Testis (tissue), 3 donors: ENCODE data around the gene TBC1D7. TPM values are rescaled to one million over a fixed set of nuclear protein-coding genes. Genes with fewer than 3 reads are reported as not detected.

Source experiments
- DNase-seq: peaks from one replicate; pipeline ENCODE4 v3.0.0-alpha.2; 2019
- H3K27ac ChIP-seq, 2 donors: fragments of 200-600 bp; sonication (generic); one replicate each; pipeline ENCODE4 v1.5.1; 2019
- H3K27me3 ChIP-seq: fragments of 200-600 bp; sonication (generic); one replicate; pipeline ENCODE4 v1.5.1; 2019
- H3K36me3 ChIP-seq: fragments of 200-600 bp; sonication (generic); one replicate; pipeline ENCODE4 v1.5.1; 2017; ENCODE audit warnings: low read depth; ENCODE audit errors: missing control alignments
- H3K4me1 ChIP-seq: fragments of 200-600 bp; sonication (generic); one replicate; pipeline ENCODE4 v1.5.1; 2019
- H3K4me3 ChIP-seq, 2 donors: fragments of 200-600 bp; sonication (generic); one replicate each; pipeline ENCODE4 v1.5.1; 2017 to 2019
- H3K9me3 ChIP-seq: fragments of 200-600 bp; sonication (generic); one replicate; pipeline ENCODE4 v1.5.1; 2017
- CTCF ChIP-seq, 3 experiments: fragments of 450-650 bp in 2 of 3; fragments of 200-600 bp in 1 of 3; sonication (generic) in 1 of 3; IDR thresholded peaks; one replicate each; pipeline ENCODE4 v1.5.1; 2016 to 2019; ENCODE audit warnings: antibody characterized with exemption in 3 of 3, mild to moderate bottlenecking in 2 of 3, moderate library complexity in 1 of 3
- POLR2A ChIP-seq: fragments of 450-650 bp; IDR thresholded peaks from one replicate; pipeline ENCODE4 v1.6.1; 2017; ENCODE audit warnings: antibody characterized with exemption, mild to moderate bottlenecking, moderate library complexity
- WGBS, 2 donors: methylation state at CpG; one replicate each; pipeline ENCODE4 v1.1.5; 2018; 5-methylcytosine and 5-hydroxymethylcytosine counted together
- intact Hi-C: fragments of 100-400 bp; cut with DNase I; formaldehyde crosslinking; loops from one replicate; pipeline ENCODE4 v1.15.1; 2023; ENCODE audit warnings: low total_unique reads
- polyA plus RNA-seq: library from polyadenylated mRNA; stranded (reverse); fragments of 350-450 nt; fragmentation: Illumina TruSeq; extraction: RNeasy Lipid Tissue Mini Kit (QIAGEN cat#74804); gene quantifications from one replicate; pipeline ENCODE4 v1.2.3, GENCODE V29; 2014; ENCODE audit warnings: low read depth, low replicate concordance; ENCODE audit not compliant: insufficient read depth
- total RNA-seq, 2 donors: library from RNA; depleted of rRNA; stranded (reverse); fragments of >200 nt; gene quantifications; one replicate each; pipeline ENCODE4 v1.2.3, GENCODE V29; 2016

Gene TBC1D7
- total and polyA plus RNA-seq, 3 donors from 2014 or later, result 24.2 to 48.0 (median 28.0) TPM

- Histone ChIP-seq H3K9me3 (no peaks in the 10 kb centered on the region), H3K27me3 (no peaks in the 10 kb centered on the region), H3K4me1 (no peaks in the 10 kb centered on the region), H3K4me3 (no peak overlapping the region), H3K27ac (no peak overlapping the region), H3K36me3 (no peaks in the 10 kb centered on the region)
- no peak for TF ChIP-seq POLR2A
- TF ChIP-seq CTCF (IDR thresholded peaks at IDR 0.05), result no peak
- WGBS, 2 donors, result 78% methylated on average over 12 of the region's 12 CpGs
- intact Hi-C loops, result no loop called here
- no peak for DNase-seq
Observed at GRCh38 chr6:13351271-13351670, 22.9 kb upstream of the TBC1D7 start.

GRCh38 chr6:13349811-13350506 is 21.6 kb upstream of the TBC1D7 start:
- H3K9me3 ChIP-seq, result no peaks in the 10 kb centered on the region
- H3K4me1 ChIP-seq, result no peaks in the 10 kb centered on the region
- H3K4me3 ChIP-seq, result no peak overlapping the region
- H3K36me3 ChIP-seq, result no peaks in the 10 kb centered on the region
- intact Hi-C loops, result no loop called here
- no peak overlapping the region for H3K27ac ChIP-seq
- TF ChIP-seq POLR2A (no peak), CTCF (IDR thresholded peaks at IDR 0.05) (no peak)
- no peak for DNase-seq
- WGBS, 2 donors, result 89 to 95% methylated on average over 8 of the region's 8 CpGs
- no peaks in the 10 kb centered on the region for H3K27me3 ChIP-seq

- Histone ChIP-seq H3K27me3 (no peaks in the 10 kb centered on the region), H3K9me3 (no peaks in the 10 kb centered on the region), H3K4me3 (no peak overlapping the region), H3K36me3 (no peaks in the 10 kb centered on the region), H3K27ac (no peak overlapping the region), H3K4me1 (no peaks in the 10 kb centered on the region)
- DNase-seq, result no peak
- intact Hi-C loops, result no loop called here
- TF ChIP-seq CTCF (IDR thresholded peaks at IDR 0.05), result no peak
- TF ChIP-seq POLR2A, result no peak
- 84 to 87% methylated on average over 8 of the region's 8 CpGs for WGBS, 2 donors
Observed at GRCh38 chr6:13348334-13349113, 20.2 kb upstream of the TBC1D7 start.

GRCh38 chr6:13346245-13346644 is 17.9 kb upstream of the TBC1D7 start:
- TF ChIP-seq POLR2A (no peak), CTCF (IDR thresholded peaks at IDR 0.05) (no peak)
- intact Hi-C loops, result no loop called here
- H3K9me3 ChIP-seq, result no peaks in the 10 kb centered on the region

More at GRCh38 chr6:13346245-13346644, 17.9 kb upstream of the TBC1D7 start:
- no peak for DNase-seq
- H3K27ac ChIP-seq, result no peak overlapping the region
- no peaks in the 10 kb centered on the region for H3K36me3 ChIP-seq
- 90 to 93% methylated on average over 5 of the region's 5 CpGs for WGBS, 2 donors
- H3K4me3 ChIP-seq, result no peak overlapping the region
- no peaks in the 10 kb centered on the region for H3K27me3 ChIP-seq
- H3K4me1 ChIP-seq, result no peaks in the 10 kb centered on the region
